GM20431 (cell line): ENCODE measurements around the gene PTCD2.

Source experiments
- in situ Hi-C: fragments of 300-500 bp; cut with MseI, MboI; formaldehyde crosslinking; loops from one replicate; pipeline ENCODE4 v1.15.0; 2020; ENCODE audit warnings: low sequenced_read_pairs; ENCODE audit not compliant: unreplicated experiment

PTCD2 gene

DNA sequence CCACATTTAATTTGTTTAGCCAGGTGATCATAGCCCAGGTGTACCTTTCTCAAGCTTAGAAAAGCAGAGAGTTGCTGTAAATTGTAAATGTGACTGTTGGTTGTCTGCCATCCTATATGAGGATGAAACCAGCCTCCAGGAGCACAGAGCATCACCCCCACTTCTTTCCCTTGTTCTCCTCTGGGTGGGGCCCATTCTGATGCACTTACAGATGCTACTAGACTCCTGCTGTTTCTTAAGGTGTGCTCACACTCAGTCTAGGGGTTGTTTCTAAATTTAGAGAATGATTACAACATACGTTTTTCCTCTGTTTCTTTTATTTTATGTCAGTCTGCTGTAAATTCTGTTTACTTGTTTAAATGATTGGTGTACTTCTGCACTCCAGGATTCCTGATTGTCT, 10.5 kb downstream of the PTCD2 start:
- in situ Hi-C loops: no loop called here

DNA sequence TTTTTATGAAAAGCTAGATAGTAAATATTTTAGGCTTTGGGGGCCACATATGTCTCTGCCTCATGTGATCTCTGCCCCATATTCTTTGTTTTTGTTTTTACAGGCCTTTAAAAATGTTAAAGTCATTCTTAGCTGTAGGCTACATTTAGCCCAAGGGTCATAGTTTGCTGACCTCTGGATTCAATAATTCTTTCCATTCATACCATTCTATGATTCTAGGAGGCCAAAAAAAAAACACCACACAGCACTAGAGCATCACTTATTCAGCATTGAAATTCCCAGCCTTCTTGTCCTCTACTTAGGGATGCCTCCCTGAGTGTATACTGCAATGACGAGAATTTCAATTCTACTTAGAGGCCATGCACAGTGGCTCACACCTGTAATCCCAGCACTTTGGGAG, 17.0 kb downstream of the PTCD2 start:
- in situ Hi-C loops: no loop called here

DNA sequence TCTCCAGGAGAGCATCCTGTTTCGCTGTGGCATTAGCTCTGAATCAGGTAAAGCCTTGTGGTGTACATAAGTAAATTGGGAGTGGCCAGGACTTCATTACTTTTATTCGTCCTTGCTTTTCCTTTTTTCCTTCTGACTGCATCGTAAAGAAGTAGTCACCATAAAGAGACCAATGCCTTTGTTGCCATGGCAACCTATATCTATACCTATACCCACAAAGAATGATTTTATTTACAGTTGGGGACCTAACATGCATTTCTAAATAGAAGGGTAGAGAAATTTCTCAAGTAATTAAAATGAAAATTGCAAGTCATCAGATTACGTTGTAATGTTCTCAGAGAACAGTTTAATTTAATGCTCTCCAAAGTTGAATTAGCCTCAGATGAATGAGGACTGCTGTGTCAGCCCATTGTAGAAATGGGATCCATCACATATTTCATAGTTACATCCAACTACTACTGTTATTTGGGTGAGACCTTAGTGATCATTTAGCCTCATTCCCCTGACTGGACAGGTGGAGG, 18.6 kb downstream of the PTCD2 start:
- in situ Hi-C loops: no loop called here

DNA sequence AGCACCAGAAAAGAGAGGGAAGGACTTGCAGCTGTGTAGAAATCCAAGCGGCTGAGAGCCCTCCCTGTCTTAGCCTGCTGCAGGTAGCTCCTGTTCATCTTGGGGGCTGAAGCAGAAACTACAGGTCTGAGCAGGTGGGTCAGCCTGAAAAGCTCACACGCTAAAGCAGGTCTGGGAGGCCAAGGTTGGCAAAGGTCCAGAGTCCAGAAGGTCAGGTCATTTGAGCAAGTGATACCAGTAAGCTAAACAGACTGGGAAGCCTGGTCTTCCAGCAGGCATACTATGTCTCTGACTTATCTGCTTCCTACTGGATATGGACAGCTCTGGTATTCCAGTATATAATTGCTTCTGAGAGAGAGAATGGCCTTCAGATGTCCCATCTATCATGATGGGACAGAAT, 26.2 kb downstream of the PTCD2 start:
- in situ Hi-C loops: no loop called here

DNA sequence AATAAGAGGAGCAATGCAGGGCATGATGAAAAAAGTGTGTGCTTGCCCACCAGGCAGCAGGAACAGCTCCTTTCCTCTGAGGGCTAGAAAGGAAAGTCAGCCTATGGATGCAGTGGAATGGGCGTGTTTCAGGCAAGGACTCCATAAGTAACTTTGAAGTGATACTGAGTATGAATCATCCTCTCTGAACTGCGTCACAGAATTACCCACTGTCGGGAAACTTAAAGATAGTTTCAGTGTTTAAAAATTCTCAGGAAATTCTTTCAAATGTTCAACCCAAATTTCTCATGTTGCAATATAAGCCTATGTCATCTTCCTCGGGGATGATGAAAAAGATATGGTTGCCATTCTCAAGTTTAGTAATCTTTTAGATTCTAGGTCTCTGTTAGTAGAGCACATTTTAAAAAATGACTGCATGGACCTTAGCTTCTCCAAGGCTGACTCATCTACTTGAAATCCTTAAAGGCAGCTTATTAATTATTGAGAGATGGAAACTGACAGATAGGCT, 27.7 kb downstream of the PTCD2 start:
- in situ Hi-C loops: no loop called here

DNA sequence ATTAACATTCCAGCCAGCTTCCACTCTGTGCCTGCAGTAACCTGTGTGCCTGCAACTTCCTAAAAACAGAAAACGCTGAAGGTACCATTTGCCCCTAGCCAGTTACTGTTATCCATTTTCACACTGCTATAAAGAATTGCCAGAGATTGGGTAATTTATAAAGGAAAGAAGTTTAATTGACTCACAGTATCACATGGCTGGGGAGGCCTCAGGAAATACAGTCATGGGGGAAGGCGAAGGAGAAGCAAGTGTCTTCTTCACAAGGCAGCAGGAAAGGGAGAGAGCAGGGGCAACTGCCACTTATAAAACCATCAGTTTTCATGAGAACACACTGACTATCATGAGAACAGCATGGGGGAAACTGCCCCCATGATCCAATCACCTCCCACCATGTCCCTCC, 31.2 kb downstream of the PTCD2 start:
- in situ Hi-C loops: no loop called here

DNA sequence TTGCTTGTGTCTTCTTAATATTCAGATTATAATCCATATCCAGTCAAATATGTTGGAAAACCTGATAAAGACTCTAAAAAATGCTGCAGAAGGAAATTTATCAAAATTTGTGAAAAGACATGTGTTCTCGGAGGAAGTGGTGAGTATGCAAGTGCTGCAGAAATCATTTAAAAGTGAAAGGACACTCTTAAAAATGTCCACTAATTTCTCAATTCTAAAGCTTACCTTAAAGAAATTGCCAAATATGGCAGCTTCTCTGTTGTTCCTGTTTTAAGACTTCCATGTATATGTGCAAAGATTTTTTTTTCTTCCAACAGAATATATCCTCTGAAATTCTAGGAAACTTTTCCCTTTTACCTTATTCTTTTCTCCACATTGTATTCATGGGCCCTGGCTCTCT, 32.4 kb downstream of the PTCD2 start:
- in situ Hi-C loops: no loop called here

DNA sequence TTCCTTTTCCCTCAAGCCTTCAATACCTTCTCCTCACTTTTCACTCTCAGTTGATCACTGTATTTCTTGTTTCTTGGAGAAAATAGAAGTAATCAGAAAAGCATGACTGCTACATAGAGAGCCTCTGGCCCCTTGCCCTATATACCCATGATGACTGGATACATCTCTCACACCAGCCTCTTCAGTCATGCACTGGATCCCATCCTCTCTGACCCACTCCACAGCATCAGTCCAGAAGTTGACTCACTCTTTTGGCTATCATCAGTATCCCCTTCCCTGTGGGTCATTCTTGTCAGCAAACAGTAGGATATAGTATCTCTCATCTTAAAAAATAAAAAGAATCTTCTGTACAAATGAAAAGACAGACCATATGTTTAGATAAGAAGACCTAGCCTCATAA, 32.9 kb downstream of the PTCD2 start:
- in situ Hi-C loops: no loop called here

DNA sequence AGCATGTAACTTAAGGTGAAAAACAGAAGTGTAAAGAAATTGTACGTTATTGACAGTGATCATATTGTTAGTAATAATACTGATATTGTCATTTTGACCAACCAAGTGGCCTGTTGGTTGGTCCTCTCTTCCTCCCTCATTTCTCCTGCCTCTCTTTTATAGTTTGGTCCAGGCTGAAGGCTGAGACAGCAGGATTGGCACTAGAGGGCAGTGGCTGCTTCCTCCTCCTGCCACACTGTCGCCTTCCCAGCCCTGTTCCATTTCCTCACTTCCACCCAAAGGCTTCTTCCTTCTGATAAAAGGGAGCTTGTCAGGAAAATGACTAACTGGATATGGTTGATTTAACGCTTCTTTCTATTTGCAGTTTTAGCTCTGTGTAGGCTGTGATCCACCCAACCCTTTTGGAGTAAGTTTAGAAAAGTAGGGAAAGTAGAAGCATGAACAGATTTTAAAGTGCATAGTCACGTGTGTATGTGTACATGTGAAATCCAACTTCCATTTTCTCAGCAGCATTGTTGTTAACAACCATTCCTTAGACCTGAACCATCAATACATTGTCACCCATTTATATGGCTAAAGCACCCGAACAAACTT, 35.6 kb downstream of the PTCD2 start:
- in situ Hi-C loops: no loop called here

DNA sequence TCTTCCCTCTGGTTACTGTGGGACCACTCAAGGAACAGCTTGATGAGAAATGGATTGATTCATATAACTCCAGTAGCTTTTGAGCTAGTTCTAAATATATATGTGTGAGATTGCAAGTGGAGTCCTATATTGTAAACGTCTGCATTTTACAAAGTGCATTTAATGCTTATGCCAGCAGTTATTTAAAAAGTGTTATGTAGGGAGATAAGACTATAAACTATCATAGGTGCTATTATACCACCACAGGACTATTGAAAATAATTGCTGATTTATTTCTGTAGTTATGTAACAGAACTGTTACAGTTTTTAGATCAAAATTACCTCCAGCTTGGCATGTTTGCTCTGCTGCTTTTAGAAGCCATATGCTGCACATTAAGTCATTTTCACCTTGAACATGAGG, 36.2 kb downstream of the PTCD2 start:
- in situ Hi-C loops: no loop called here

DNA sequence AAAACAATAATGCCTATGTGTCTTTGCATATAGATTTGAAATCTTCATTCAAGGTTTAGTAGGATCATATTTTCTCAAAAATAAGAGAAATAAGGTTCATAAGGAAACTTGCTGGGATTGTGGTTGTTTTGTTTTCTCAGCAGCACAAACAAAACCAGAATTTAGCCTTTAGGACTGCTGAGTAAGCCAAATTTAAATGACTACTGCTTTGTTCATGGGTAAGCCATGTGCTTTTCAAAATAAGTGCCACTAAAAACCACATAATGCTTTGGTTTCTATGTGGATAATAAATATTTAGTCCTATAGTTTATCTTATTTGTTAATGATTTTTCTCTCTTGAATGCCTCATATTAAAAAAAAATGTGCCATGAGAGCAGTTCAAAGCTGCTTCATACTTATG, 38.8 kb downstream of the PTCD2 start:
- in situ Hi-C loops: no loop called here

DNA sequence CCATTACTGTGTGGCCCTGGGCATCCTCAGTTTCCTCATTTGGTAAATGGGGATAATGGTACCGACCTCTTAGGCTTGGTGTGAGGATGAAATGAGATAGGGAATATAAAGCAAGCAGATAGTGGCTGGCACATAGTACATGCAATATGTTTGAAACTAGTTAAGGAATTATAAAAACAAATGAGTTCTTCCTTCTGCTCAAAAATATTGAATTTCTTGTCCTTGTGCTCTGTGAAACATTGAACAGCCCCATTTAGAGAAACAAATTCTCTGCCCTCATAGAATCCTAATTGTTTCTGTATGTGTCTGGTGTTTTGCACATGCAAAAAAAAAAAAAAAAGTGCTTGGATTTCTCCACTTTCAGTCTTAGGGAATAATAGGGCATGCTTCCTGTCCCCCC, 39.7 kb downstream of the PTCD2 start:
- in situ Hi-C loops: no loop called here

DNA sequence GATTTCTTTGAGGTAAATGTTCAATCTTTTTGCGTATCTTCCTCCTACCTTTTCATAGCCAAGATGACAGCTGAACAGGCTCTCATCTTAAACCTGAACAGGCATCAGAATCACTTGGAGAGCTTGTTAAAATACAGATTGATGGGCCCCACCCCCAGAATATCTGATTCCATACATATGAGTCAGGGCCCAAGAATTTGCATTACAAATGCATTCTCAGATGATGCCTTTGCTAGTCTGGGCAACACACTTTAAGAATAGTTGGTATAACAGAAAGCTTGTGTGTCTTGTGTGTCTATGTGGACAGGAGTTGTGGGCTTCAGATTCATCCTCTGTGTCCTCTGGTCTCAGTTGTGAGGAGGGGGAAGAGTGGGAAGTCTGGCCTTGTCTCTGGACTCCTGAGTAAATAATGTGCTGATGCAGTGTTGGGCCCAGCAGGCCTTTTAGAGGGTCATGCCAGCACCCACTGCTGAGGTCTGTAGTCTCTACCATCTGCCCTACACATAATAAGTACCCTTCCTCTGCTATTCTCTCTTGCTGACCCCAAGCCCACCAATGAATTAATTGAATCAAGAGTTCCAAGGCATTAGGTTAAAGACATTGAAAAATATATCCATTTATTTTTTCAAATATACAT, 43.1 kb downstream of the PTCD2 start:
- in situ Hi-C loops: no loop called here

DNA sequence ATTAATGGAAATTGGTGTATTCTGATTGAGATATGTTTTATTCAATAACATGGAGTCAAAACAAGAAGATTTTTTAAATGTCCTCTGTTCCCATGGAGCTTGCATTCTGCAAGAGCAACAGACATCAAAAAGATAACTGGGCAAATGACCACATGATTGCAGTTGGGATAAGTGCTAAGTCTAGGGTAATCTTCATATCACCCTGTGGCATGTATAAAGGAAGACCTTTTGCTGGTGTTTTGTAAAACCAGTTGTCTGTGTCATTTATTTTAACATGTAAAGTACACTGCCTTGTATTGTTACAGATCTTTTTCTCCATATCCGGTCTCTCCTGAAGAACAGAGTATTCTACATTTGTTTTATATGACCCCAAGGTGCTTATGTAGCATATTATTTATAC, 44.0 kb downstream of the PTCD2 start:
- in situ Hi-C loops: no loop called here

DNA sequence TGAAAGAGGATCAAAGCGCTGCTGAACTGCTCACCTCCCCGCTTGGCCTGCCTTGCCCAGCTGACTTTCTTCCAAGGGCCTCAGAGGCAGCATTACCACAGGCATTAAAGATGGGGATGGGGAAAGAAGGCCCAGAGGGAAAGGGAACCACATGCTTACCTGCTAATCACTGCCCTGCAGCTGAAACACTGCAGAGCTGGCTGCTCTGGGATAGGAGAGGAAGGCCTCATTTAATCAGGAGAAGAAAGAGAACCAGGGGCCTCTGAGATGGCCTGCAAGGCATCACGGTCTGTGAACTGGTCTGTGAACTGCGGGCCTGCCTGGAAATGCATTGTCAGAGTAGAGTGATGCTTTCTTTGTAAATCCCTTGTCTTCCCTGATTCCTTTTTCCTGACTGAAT, 44.8 kb downstream of the PTCD2 start:
- in situ Hi-C loops: no loop called here

DNA sequence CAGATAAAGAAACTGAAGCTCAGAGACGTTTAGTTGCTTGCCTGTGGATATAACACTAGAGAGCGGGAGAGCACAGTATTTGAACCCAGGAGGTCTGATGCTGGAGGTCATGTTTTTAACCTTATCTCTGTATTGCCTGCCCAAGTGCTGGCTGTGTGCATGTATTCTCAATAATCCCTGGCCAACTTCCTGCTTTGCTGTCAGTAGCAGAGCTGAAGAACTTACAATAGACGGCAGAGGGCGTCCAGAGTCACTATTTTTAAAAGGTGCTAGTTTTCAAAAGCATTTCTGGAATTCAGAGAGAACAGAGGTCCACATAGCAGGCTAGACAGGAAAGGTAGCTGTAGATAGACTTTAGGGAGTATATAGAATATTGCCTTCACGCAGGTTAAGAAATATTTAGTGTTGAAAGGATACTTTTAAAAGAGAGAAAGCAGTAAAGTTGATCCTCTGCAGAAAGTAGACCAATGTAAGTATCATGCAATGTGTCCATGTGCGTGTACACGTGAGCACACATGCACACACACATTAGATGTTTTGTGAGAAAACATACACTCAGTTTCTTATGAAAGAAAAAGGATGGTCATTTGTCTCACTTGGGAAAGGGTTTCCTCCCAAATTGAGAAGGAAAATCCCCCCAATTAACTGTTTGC, 46.3 kb downstream of the PTCD2 start:
- in situ Hi-C loops: no loop called here

DNA sequence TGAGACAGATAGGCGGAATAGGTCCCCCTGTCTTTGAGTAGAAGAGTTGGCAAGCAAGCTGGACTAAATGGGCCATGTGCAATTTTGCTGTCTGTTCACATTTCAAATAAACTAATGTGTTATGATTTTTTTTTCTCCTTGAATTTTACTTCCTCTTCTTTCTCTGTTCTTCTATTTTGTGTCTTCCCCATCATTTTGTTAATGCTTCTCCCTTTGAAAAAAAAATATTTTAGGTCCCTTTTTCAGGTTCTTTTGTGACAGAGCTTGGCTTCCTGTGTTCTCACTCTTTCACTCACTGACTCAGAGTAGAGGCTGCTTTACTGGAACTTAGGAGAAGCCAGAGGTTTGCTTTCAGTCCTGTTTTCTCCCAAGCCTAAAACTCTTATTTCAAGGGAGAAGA, 48.1 kb downstream of the PTCD2 start:
- in situ Hi-C loops: no loop called here

DNA sequence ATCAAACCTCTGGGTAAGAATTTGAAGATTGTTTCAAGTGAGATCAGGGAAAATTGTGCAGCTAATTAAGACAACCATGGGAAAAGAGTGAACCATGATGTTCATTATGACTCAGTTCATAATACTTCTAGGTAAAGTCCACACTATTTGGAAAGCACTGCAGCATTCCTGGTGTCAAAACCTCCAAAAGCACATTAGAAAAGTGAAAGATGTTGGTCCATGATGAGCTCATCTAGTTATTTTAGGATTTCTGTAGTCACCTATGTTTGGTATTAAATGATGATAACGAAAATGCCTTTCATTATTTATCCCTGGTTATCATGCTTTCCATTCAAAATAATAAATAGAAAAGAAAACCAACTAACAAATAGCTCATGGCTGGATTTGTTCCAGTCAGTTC, 49.1 kb downstream of the PTCD2 start:
- in situ Hi-C loops: no loop called here

DNA sequence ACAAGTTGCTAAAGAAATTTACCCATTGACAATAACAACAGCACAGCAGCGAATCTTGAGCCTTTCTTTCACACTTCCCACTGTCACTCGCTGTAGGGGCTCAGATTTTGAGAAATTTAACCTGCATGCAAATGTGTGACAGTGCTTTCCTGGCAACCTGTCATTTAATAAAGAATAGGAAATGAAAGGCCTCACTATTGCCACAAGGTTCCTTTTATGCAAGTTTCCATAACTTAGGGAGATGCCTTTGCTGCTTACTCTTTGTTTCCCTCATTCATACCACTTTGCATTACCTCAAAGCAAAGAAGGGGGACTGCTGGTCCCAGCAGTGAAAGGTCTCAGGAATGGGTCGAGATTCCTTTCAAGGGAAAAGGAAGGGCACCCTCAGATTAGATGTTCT, 49.5 kb downstream of the PTCD2 start:
- in situ Hi-C loops: no loop called here

DNA sequence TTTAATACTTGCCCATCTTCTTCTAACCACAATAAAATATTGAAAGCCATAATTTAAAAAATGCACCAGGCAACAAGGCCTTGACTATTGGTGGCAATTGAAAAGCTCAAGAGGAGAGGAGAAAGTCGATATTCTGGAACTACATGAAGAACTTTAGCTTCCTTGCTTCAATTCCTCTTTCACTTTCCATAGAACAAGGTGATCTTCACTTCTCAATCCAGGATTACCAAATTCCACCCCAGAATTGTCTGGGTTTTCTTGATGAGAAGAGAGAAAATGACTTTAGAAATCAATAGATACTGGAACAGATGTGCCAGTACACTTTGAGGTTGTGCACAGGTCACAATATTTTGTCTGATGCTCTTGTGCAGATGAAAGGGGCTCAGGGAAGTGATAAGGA, 52.2 kb downstream of the PTCD2 start:
- in situ Hi-C loops: no loop called here

DNA sequence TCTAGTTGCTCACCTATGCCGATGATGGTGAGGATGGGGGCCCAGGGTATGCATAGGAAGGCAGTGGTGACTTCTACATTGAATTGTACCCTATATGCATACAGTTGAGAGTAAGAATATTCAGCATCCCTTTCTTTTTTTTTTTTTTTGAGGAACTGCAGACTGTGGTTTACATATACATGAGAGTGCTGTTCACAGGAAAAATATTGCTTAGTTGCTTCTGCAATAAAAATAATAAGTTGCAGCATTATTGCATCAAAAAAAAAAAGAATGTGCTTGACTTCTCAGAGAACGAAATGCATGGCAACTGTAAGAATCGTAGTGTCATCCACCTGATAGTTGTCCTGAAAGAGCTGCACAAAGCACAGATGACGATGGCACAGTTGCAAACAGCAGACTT, 52.8 kb downstream of the PTCD2 start:
- in situ Hi-C loops: no loop called here
